Osteoblast (primary cell): ENCODE results near the gene KRTAP5-2. TPM values are rescaled to one million over a fixed set of nuclear protein-coding genes. Genes with fewer than 3 reads are reported as not detected.

ENCODE experiments used
- DNase-seq: peaks from one replicate; pipeline ENCODE4 v3.0.0; 2011; ENCODE audit warnings: low spot score, mixed read lengths; ENCODE audit not compliant: insufficient read length; ENCODE audit errors: missing footprints
- H2AFZ ChIP-seq: 2 replicates; pipeline ENCODE4 v1.6.0; 2011; ENCODE audit warnings: mild to moderate bottlenecking, low read length
- H3K27ac ChIP-seq: 2 replicates; pipeline ENCODE4 v1.5.1; 2011; ENCODE audit warnings: mild to moderate bottlenecking, low read depth, low read length, moderate library complexity
- H3K27me3 ChIP-seq: 2 replicates; pipeline ENCODE4 v1.6.0; 2012; ENCODE audit warnings: mild to moderate bottlenecking, control low read depth, inconsistent platforms, low read length, moderate library complexity; ENCODE audit not compliant: insufficient read depth
- H3K36me3 ChIP-seq: 2 replicates; pipeline ENCODE4 v1.5.1; 2011; ENCODE audit warnings: mild to moderate bottlenecking, low read length, control low read depth, moderate library complexity; ENCODE audit not compliant: insufficient read depth
- H3K4me1 ChIP-seq: 2 replicates; pipeline ENCODE4 v1.5.1; 2011; ENCODE audit warnings: mild to moderate bottlenecking, low read length, control low read depth, moderate library complexity; ENCODE audit not compliant: insufficient read depth
- H3K4me2 ChIP-seq: 2 replicates; pipeline ENCODE4 v1.6.0; 2011; ENCODE audit warnings: mild to moderate bottlenecking, low read length; ENCODE audit not compliant: insufficient read depth
- H3K4me3 ChIP-seq: fragments of 200-600 bp; sonication (generic); 3 replicates; pipeline ENCODE4 v1.5.1; 2012; ENCODE audit warnings: mild to moderate bottlenecking, low read length, inconsistent platforms; ENCODE audit not compliant: insufficient read depth
- H3K79me2 ChIP-seq: 2 replicates; pipeline ENCODE4 v1.6.0; 2012; ENCODE audit warnings: mild to moderate bottlenecking, low read length, control low read depth, inconsistent platforms; ENCODE audit not compliant: insufficient read depth
- H3K9me3 ChIP-seq: 2 replicates; pipeline ENCODE4 v1.5.1; 2011; ENCODE audit warnings: low read depth, low read length, control low read depth
- H4K20me1 ChIP-seq: 2 replicates; pipeline ENCODE4 v1.6.0; 2012; ENCODE audit warnings: mild to moderate bottlenecking, low read length, control low read depth; ENCODE audit not compliant: insufficient read depth
- total RNA-seq: library from RNA; depleted of rRNA; stranded (reverse); fragments of >200 nt; gene quantifications from 2 replicates; pipeline ENCODE4 v1.2.3, GENCODE V29; 2012
- TF ChIP-seq, protein P1 (sequence below): IDR thresholded peaks from 2 replicates; pipeline ENCODE4 v1.5.1; 2011; ENCODE audit warnings: mild to moderate bottlenecking, low read depth, low read length, moderate library complexity; ENCODE audit errors: extremely low read depth

KRTAP5-2 gene
- total RNA-seq, 1 donor: not detected

DNA sequence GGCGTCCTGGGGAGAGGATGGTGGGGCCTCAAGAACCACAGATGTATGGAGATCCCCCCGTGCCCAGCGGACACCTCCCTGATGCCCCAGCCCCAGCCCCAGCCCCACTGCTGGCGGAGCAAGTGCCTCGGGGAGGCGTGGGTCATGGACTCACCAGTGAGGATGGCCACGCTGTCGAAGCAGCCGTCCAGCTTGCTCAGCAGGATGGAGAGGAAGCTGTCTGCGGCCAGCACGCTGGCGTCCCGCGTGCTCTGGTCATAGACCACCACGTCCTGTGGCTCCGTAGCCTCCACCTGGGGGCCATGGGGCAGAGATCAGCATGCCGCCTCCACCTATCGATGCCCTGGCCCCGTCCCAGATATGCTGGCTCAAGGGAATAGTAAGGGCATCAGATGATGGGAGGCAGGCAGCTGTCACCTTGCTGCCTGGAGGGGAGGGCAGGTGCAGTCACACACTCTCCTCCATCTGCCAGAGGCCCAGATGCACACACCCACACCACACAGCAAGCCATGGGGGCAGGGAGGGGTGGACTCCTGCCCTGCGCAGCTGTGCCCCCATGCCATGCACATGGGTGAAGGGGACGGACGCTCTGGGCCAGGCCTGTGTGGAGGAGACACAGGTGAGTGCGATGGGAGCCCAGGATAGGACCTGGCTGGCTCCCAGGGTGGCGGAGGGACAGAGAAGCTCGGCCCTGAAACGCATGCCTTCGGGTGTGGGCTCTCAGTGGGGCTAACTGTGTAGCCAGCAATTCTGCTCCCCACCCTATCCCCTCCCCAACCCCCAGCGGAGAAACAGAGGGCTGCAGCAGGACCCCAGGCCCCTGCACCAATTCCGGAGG is 34.2 kb downstream of the KRTAP5-2 start:
- H3K27ac ChIP-seq: no peak overlapping the region
- no peaks in the 10 kb centered on the region for H3K27me3 ChIP-seq
- TF ChIP-seq, protein P1, sequence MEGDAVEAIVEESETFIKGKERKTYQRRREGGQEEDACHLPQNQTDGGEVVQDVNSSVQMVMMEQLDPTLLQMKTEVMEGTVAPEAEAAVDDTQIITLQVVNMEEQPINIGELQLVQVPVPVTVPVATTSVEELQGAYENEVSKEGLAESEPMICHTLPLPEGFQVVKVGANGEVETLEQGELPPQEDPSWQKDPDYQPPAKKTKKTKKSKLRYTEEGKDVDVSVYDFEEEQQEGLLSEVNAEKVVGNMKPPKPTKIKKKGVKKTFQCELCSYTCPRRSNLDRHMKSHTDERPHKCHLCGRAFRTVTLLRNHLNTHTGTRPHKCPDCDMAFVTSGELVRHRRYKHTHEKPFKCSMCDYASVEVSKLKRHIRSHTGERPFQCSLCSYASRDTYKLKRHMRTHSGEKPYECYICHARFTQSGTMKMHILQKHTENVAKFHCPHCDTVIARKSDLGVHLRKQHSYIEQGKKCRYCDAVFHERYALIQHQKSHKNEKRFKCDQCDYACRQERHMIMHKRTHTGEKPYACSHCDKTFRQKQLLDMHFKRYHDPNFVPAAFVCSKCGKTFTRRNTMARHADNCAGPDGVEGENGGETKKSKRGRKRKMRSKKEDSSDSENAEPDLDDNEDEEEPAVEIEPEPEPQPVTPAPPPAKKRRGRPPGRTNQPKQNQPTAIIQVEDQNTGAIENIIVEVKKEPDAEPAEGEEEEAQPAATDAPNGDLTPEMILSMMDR: no peak
- no peak overlapping the region for H3K4me3 ChIP-seq
- H4K20me1 ChIP-seq: peaks cover 23% of the 10 kb centered on the region
- H3K36me3 ChIP-seq: no peaks in the 10 kb centered on the region
- H2AFZ ChIP-seq: no peak overlapping the region
- H3K4me1 ChIP-seq: peaks cover 8% of the 10 kb centered on the region
- H3K4me2 ChIP-seq: no peak overlapping the region
- DNase-seq: peak; percentile 71
- H3K9me3 ChIP-seq: no peaks in the 10 kb centered on the region
- no peaks in the 10 kb centered on the region for H3K79me2 ChIP-seq

DNA sequence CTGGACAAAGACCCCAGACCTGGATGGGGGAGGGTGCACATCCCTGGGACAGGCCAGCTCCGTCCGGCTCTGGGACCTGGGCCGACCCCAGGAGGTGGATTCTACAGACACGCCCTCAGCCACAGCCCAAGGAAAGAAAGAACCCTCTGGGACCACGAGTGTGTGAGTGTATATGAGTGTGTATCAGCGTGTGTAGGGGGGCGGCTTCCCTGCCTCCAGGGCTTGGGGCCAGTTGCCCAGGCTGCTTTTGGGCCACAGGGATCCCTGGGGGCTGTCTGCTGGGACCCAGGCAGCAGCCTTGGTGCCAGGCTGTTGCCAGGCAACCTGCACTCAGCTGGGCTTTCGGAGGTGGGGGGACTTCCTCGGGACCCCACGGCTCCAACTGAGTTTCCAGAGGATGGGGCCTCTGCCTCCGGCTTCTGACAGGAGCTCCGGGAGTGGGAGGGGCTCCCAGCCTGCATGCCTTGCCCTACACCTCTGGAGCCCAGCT is 34.9 kb downstream of the KRTAP5-2 start:
- Histone ChIP-seq H4K20me1 (peaks cover 23% of the 10 kb centered on the region), H3K27ac (no peak overlapping the region), H3K79me2 (no peaks in the 10 kb centered on the region), H3K4me1 (peaks cover 15% of the 10 kb centered on the region), H3K36me3 (no peaks in the 10 kb centered on the region), H2AFZ (no peak overlapping the region), H3K9me3 (no peaks in the 10 kb centered on the region), H3K4me3 (no peak overlapping the region), H3K4me2 (no peak overlapping the region), H3K27me3 (no peaks in the 10 kb centered on the region)
- DNase-seq: peak; percentile 78
- TF ChIP-seq, protein P1: no peak

DNA sequence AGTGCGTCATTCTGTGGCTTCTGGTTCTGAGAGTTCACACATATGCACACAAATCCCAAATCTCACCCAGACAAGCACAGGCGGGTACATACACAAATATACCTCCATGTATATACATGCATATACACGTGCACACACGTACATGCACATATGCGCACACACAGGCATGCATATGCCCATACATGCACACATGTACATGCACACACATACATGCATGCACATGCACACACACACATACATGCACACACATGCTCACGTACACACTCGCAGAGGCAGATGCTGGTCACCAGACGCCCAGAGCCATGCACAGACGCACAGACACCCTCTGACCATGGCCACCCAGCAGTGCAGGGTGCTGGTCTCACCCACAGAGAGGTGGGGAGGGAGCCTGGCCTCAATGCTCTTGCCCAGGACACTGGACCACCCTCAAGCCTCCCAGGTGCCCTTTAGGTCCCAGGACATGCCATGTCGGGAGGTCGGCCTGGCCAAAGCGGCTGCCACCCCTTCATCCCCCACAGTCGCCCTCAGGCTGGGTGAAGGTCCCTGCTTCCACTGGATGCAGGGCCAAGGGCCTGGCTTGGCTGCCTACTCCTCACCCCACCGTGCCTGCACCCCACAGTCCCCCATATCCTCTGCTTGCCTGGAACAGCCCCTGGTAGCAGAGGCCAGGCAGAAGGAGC is 35.5 kb downstream of the KRTAP5-2 start:
- Histone ChIP-seq H3K4me2 (no peak overlapping the region), H2AFZ (no peak overlapping the region), H3K36me3 (no peaks in the 10 kb centered on the region), H3K27me3 (no peaks in the 10 kb centered on the region), H3K79me2 (no peaks in the 10 kb centered on the region), H3K9me3 (no peaks in the 10 kb centered on the region), H3K27ac (no peak overlapping the region), H4K20me1 (peaks cover 23% of the 10 kb centered on the region), H3K4me1 (peaks cover 15% of the 10 kb centered on the region), H3K4me3 (no peak overlapping the region)
- DNase-seq: peak; percentile 88
- TF ChIP-seq, protein P1: no peak

DNA sequence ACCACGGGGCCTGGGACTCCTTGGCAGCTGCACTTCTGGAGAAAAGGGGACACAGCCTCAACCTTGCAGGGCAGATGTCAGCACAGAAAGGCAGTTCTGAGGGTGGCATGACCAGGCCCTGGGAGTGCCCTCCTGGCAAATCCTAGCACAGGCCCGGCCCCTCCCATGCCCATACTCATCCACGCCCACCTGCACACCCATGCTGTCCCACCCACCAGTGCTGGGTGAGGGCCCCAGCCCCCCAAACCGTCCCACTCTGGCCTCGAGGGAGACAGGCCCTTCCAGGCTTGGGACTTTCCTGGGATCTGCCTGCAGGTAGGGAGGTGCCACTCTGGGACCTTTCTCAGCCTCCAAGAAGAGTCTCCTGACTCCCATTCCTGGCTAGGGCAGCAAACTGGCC is 36.1 kb downstream of the KRTAP5-2 start:
- TF ChIP-seq, protein P1: no peak
- no peak overlapping the region for H3K4me3 ChIP-seq
- no peaks in the 10 kb centered on the region for H3K79me2 ChIP-seq
- peaks cover 22% of the 10 kb centered on the region for H4K20me1 ChIP-seq
- no peaks in the 10 kb centered on the region for H3K27me3 ChIP-seq
- H3K27ac ChIP-seq: no peak overlapping the region
- peak; percentile 65 for DNase-seq
- H3K4me1 ChIP-seq: peaks cover 15% of the 10 kb centered on the region
- H3K4me2 ChIP-seq: no peak overlapping the region
- H2AFZ ChIP-seq: no peak overlapping the region
- no peaks in the 10 kb centered on the region for H3K9me3 ChIP-seq
- no peaks in the 10 kb centered on the region for H3K36me3 ChIP-seq
